ENCODE results near the gene ABCD1.

The ABCD1 gene

DNA sequence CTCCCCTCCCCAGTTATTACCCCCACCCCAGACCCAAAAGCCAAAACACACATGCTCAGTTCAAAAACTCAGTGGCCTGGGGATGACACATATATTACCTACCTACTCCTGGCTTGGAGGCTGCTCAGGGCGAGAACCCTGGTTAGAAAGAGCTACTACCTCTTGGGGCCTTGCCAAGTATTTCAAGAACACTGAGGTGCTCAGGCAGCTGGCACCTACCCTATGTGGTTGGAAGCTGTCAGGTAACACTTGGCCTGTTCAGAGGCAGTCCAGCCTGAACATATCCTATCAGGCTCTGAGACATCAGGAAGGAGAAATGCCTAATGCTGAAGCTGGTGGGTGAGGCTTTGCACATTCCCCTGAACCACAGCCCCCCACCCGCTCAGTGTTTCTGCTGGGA, 5.4 kb upstream of the ABCD1 start (continued):
- TF ChIP-seq ZNF37A (tag by site-specific recombination; IDR thresholded peaks at IDR 0.05) (no peak), ZNF558 (tag by site-specific recombination; IDR thresholded peaks at IDR 0.05) (no peak), ZNF433 (tag by site-specific recombination; IDR thresholded peaks at IDR 0.05; ENCODE audit: low read depth) (no peak), ZNF488 (tag by site-specific recombination; IDR thresholded peaks at IDR 0.05) (no peak)

DNA sequence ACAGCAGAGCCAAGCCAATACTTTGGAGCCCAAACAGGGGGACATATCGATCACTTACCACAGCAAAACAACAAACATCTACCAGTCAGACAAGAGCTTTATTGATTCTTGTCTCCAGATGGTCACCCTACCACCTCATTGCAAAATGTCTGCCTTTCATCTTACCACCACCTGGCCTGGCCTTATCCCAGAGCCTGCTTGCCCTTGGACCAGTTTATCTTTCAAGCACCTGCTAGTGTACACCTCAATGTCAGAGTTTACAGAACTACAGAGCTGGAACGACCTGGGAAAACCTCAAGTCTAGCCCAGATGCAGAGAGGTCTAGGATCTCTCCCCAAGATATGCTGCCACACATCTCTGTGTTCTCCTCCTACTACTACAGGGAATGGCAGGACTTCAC, 5.0 kb upstream of the ABCD1 start:
- H3K27ac ChIP-seq (ENCODE audit: extremely low read depth, low read depth, low read length), result no peak overlapping the region
- ChIA-PET POLR2A (interaction anchor here (0.6 to 1.8 kb wide), 3 partner anchors 11 to 67 kb away, joined by 3 to 6 read pairs (median 5); no protein-coding TSS in a partner anchor), CTCF (interaction anchor here (0.9 to 2.3 kb wide), 2 partner anchors 11 to 58 kb away, joined by 3 to 14 read pairs; no protein-coding TSS in a partner anchor)
- H3K4me3 ChIP-seq (ENCODE audit: low read depth, low read length), result no peak overlapping the region
- peaks cover 18 to 72% of the 10 kb centered on the region in 2 experiments for H3K36me3 ChIP-seq (ENCODE audit: control insufficient read depth in 2 of 2, insufficient read depth in 1 of 2, low read length in 2 of 2)
- H3K9me3 ChIP-seq (ENCODE audit: control insufficient read depth, insufficient read depth, low read depth, low read length), result no peaks in the 10 kb centered on the region
- H3K4me1 ChIP-seq (ENCODE audit: control insufficient read depth, insufficient read depth, low read length), result peaks cover 3% of the 10 kb centered on the region
- TF ChIP-seq SALL2 (tag by site-specific recombination; IDR thresholded peaks at IDR 0.05; ENCODE audit: borderline replicate concordance) (no peak), ZNF24 (tag by site-specific recombination; IDR thresholded peaks at IDR 0.05) (no peak), IKZF3 (tag by site-specific recombination; IDR thresholded peaks at IDR 0.05) (no peak), ZSCAN23 (tag by site-specific recombination; IDR thresholded peaks at IDR 0.05) (no peak), ZNF792 (tag by site-specific recombination; IDR thresholded peaks at IDR 0.05) (no peak), ZFP41 (tag by site-specific recombination; IDR thresholded peaks at IDR 0.05; ENCODE audit: borderline replicate concordance) (no peak), ZBTB48 (tag by site-specific recombination; IDR thresholded peaks at IDR 0.05) (no peak), ZNF391 (tag by site-specific recombination; IDR thresholded peaks at IDR 0.05; ENCODE audit: borderline replicate concordance, low read depth) (no peak)
- TF ChIP-seq, protein P1, sequence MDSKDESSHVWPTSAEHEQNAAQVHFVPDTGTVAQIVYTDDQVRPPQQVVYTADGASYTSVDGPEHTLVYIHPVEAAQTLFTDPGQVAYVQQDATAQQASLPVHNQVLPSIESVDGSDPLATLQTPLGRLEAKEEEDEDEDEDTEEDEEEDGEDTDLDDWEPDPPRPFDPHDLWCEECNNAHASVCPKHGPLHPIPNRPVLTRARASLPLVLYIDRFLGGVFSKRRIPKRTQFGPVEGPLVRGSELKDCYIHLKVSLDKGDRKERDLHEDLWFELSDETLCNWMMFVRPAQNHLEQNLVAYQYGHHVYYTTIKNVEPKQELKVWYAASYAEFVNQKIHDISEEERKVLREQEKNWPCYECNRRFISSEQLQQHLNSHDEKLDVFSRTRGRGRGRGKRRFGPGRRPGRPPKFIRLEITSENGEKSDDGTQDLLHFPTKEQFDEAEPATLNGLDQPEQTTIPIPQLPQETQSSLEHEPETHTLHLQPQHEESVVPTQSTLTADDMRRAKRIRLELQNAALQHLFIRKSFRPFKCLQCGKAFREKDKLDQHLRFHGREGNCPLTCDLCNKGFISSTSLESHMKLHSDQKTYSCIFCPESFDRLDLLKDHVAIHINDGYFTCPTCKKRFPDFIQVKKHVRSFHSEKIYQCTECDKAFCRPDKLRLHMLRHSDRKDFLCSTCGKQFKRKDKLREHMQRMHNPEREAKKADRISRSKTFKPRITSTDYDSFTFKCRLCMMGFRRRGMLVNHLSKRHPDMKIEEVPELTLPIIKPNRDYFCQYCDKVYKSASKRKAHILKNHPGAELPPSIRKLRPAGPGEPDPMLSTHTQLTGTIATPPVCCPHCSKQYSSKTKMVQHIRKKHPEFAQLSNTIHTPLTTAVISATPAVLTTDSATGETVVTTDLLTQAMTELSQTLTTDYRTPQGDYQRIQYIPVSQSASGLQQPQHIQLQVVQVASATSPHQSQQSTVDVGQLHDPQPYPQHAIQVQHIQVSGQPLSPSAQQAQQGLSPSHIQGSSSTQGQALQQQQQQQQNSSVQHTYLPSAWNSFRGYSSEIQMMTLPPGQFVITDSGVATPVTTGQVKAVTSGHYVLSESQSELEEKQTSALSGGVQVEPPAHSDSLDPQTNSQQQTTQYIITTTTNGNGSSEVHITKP (tag by site-specific recombination; IDR thresholded peaks at IDR 0.05), result no peak
- TF ChIP-seq, protein P2, sequence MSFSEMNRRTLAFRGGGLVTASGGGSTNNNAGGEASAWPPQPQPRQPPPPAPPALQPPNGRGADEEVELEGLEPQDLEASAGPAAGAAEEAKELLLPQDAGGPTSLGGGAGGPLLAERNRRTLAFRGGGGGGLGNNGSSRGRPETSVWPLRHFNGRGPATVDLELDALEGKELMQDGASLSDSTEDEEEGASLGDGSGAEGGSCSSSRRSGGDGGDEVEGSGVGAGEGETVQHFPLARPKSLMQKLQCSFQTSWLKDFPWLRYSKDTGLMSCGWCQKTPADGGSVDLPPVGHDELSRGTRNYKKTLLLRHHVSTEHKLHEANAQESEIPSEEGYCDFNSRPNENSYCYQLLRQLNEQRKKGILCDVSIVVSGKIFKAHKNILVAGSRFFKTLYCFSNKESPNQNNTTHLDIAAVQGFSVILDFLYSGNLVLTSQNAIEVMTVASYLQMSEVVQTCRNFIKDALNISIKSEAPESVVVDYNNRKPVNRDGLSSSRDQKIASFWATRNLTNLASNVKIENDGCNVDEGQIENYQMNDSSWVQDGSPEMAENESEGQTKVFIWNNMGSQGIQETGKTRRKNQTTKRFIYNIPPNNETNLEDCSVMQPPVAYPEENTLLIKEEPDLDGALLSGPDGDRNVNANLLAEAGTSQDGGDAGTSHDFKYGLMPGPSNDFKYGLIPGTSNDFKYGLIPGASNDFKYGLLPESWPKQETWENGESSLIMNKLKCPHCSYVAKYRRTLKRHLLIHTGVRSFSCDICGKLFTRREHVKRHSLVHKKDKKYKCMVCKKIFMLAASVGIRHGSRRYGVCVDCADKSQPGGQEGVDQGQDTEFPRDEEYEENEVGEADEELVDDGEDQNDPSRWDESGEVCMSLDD (tag by site-specific recombination; IDR thresholded peaks at IDR 0.05), result no peak

GRCh38 chrX:153722704-153723350, 1.8 kb upstream of the ABCD1 start:
- CTCF ChIA-PET, result no interaction called here
- H3K9me3 ChIP-seq (ENCODE audit: control insufficient read depth, insufficient read depth, low read depth, low read length), result no peaks in the 10 kb centered on the region
- H3K36me3 ChIP-seq (ENCODE audit: control insufficient read depth in 2 of 2, insufficient read depth in 1 of 2, low read length in 2 of 2), result peaks cover 7 to 46% of the 10 kb centered on the region in 2 experiments
- H3K4me3 ChIP-seq (ENCODE audit: low read depth, low read length), result peak overlapping the region; percentile 58
- H3K4me1 ChIP-seq (ENCODE audit: control insufficient read depth, insufficient read depth, low read length), result peaks cover 3% of the 10 kb centered on the region
- H3K27ac ChIP-seq (ENCODE audit: extremely low read depth, low read depth, low read length), result peak overlapping the region; percentile 89; the same call in 1 of the 2 replicates
- POLR2A ChIA-PET, result no interaction called here
- TF ChIP-seq ZNF18 (tag by site-specific recombination; IDR thresholded peaks at IDR 0.05) (no peak), BCL11A (tag by site-specific recombination; IDR thresholded peaks at IDR 0.05; ENCODE audit: low read depth) (no peak), ELK4 (IDR thresholded peaks at IDR 0.05; ENCODE audit: borderline replicate concordance, low read depth, low read length) (no peak), ZNF112 (tag by site-specific recombination; IDR thresholded peaks at IDR 0.05) (no peak)

All from HEK293 (cell line).